ENCODE measurements around the gene RYR2. TPM values are rescaled to one million over a fixed set of nuclear protein-coding genes. Genes with fewer than 3 reads are reported as not detected.

Gene RYR2
- total and polyA plus RNA-seq, 2 of the 8 experiments (the other 6 are each of a cell fraction or from before 2014, with no cell fraction given): 1.3 to 4.4 TPM

DNA sequence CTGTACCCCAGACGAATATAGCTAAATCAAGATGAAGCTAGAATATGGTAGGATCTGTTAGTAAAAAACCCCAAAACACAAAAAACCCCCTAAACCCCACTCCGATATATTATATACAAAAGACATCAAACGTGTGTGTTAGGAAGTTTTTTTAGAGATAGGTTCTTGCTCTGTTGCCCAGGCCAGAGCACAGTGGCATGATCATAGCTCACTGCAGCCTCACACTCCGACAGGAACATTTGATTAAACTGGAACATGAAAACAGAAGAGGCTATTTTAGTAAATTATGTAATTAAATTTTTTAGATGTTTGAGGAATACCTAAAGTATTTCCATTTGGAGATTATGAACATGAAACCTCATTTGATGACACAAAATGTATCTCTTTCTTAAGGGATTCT, 8.2 kb upstream of the RYR2 start:
- CTCF ChIA-PET (ENCODE audit: partially characterized antibody): interaction anchor here (1.0 to 1.6 kb wide), 2 partner anchors 8 to 9 kb away, joined by 5 to 7 read pairs; partner anchors contain the start of gene RYR2
- H3K4ac ChIP-seq (replicated peaks; ENCODE audit: insufficient read length, low read depth, low read length): no peak overlapping the region
- no peak overlapping the region for H2BK20ac ChIP-seq (ENCODE audit: low read length)
- H4K20me1 ChIP-seq (replicated peaks in 1 of 2; ENCODE audit: control insufficient read depth in 1 of 2, insufficient read depth in 2 of 2, low read length in 2 of 2): no peaks in the 10 kb centered on the region
- DNase-seq (ENCODE audit: low read depth in 1 of 2, low spot score in 2 of 2) (no peak), FAIRE-seq (no peak)
- no peaks in the 10 kb centered on the region; a peak in 1 of 7 replicates for H3K27me3 ChIP-seq (replicated peaks in 1 of 4; ENCODE audit: control insufficient read depth in 3 of 4, extremely low read depth in 1 of 4, insufficient read depth in 3 of 4, low read length in 3 of 4)
- peaks cover 0 to 9% (median 7%) of the 10 kb centered on the region in 4 experiments; a peak in 6 of 7 replicates for H3K4me1 ChIP-seq (replicated peaks in 1 of 4; ENCODE audit: control insufficient read depth in 3 of 4, insufficient read depth in 4 of 4, low read length in 3 of 4)
- no peaks in the 10 kb centered on the region for H3K36me3 ChIP-seq (ENCODE audit: control insufficient read depth in 2 of 4, insufficient read depth in 4 of 4, low read length in 3 of 4)
- H2BK12ac ChIP-seq (ENCODE audit: low read depth, low read length): no peak overlapping the region
- H3K23me2 ChIP-seq (ENCODE audit: low read depth, low read length): no peaks in the 10 kb centered on the region; the same call in 1 of the 2 replicates
- no peaks in the 10 kb centered on the region for H3K9me3 ChIP-seq (ENCODE audit: insufficient read depth in 2 of 2, low read depth in 1 of 2, low read length in 1 of 2)
- no peak overlapping the region for H3K14ac ChIP-seq (ENCODE audit: insufficient read length)
- H3K27ac ChIP-seq (ENCODE audit: low read depth, low read length): no peak overlapping the region
- no peaks in the 10 kb centered on the region for H3K79me2 ChIP-seq (ENCODE audit: control insufficient read depth in 1 of 2, insufficient read depth in 2 of 2, low read length in 2 of 2)
- H3K18ac ChIP-seq (ENCODE audit: extremely low read depth, low read length): no peak overlapping the region
- no peak overlapping the region for H2AFZ ChIP-seq (ENCODE audit: low read length)
- no peak overlapping the region for H4K91ac ChIP-seq (replicated peaks; ENCODE audit: insufficient read length, low read length)
- H3K4me2 ChIP-seq (ENCODE audit: insufficient read depth in 1 of 2, low read depth in 2 of 2, low read length in 2 of 2): no peak overlapping the region
- no peak for TF ChIP-seq KDM5A (IDR thresholded peaks at IDR 0.05; ENCODE audit: low read length)
- no peak for TF ChIP-seq NRF1 (IDR thresholded peaks at IDR 0.05; ENCODE audit: low read depth, low read length)
- no peak for TF ChIP-seq JUND (IDR thresholded peaks at IDR 0.05; ENCODE audit: low read length)
- H3K23ac ChIP-seq (ENCODE audit: insufficient read length): no peak overlapping the region
- WGBS, 2 experiments (ENCODE audit: extremely low coverage in 1 of 2, insufficient coverage in 1 of 2, insufficient read length in 1 of 2, insufficient replicate concordance in 2 of 2, low coverage in 1 of 2, low lambda C conversion rate in 2 of 2, missing lambda C conversion rate in 1 of 2): 100% methylated on average over 4 of the region's 4 CpGs; no CpG with 5 or more reads in 1 of the 2 experiments
- no peak overlapping the region for H2BK15ac ChIP-seq (ENCODE audit: low read length)
- POLR2A ChIA-PET (ENCODE audit: partially characterized antibody): interaction anchor here (3.0 kb wide), 1 partner anchor 8 kb away, joined by 14 read pairs; the partner anchor contains the start of gene RYR2
- H2BK120ac ChIP-seq (replicated peaks; ENCODE audit: low read depth, low read length): no peak overlapping the region
- no peak overlapping the region for H4K8ac ChIP-seq (ENCODE audit: extremely low read depth, insufficient read depth, low read length)
- no peak overlapping the region for H2AK5ac ChIP-seq (ENCODE audit: low read depth, low read length)
- no peak overlapping the region for H3K4me3 ChIP-seq (ENCODE audit: extremely low read depth in 1 of 4, insufficient read depth in 2 of 4, low read depth in 3 of 4, low read length in 4 of 4)
- H3K9ac ChIP-seq (replicated peaks in 1 of 4; ENCODE audit: extremely low read depth in 1 of 4, low read depth in 3 of 4, low read length in 3 of 4): no peak overlapping the region
- no peaks in the 10 kb centered on the region for H3K79me1 ChIP-seq (ENCODE audit: low read depth, low read length)
- no peak overlapping the region for H4K5ac ChIP-seq (ENCODE audit: insufficient read length, low read depth, low read length)
- no peak overlapping the region for H3K56ac ChIP-seq (replicated peaks; ENCODE audit: insufficient read length, low read depth, low read length)
- H2BK5ac ChIP-seq (ENCODE audit: low read depth, low read length): no peak overlapping the region
